DOHH2 (cell line): ENCODE results near the gene HOXB13.

Experiments
- H3F3A ChIP-seq: fragments of 200-600 bp; sonication (generic), shearing (Covaris generic); 2 replicates; pipeline ENCODE4 v1.6.0; 2016; ENCODE audit warnings: antibody characterized with exemption, mild to moderate bottlenecking; ENCODE audit not compliant: control insufficient read depth, insufficient read depth
- H3K27ac ChIP-seq: fragments of 200-600 bp; sonication (generic); 2 replicates; pipeline ENCODE4 v1.5.1; 2014; ENCODE audit warnings: low read depth, mild to moderate bottlenecking, low read length, moderate library complexity
- H3K27me3 ChIP-seq: fragments of 200-600 bp; sonication (generic); 2 replicates; pipeline ENCODE4 v1.6.1; 2014; ENCODE audit warnings: mild to moderate bottlenecking, low read length, mixed read lengths; ENCODE audit not compliant: control insufficient read depth
- H3K36me3 ChIP-seq: fragments of 200-600 bp; sonication (generic); 2 replicates; pipeline ENCODE4 v1.6.1; 2014; ENCODE audit warnings: mild to moderate bottlenecking, low read length, moderate library complexity, mixed read lengths; ENCODE audit not compliant: control insufficient read depth
- H3K4me1 ChIP-seq: fragments of 200-600 bp; sonication (generic); 2 replicates; pipeline ENCODE4 v1.6.1; 2014; ENCODE audit warnings: mild to moderate bottlenecking, low read length, mixed read lengths; ENCODE audit not compliant: control insufficient read depth
- H3K4me2 ChIP-seq: fragments of 200-600 bp; sonication (generic); 2 replicates; pipeline ENCODE4 v1.6.0; 2014; ENCODE audit warnings: mild to moderate bottlenecking, low read length, moderate library complexity
- H3K4me3 ChIP-seq: fragments of 200-600 bp; sonication (generic); 2 replicates; pipeline ENCODE4 v1.5.1; 2014; ENCODE audit warnings: mild to moderate bottlenecking, low read length, mixed read lengths
- H3K79me2 ChIP-seq: fragments of 200-600 bp; sonication (generic); 2 replicates; pipeline ENCODE4 v1.6.1; 2014; ENCODE audit warnings: mild to moderate bottlenecking, low read length, mixed read lengths; ENCODE audit not compliant: control insufficient read depth
- H3K9me2 ChIP-seq: fragments of 200-600 bp; sonication (generic); replicated peaks from 2 replicates; pipeline ENCODE4 v1.6.1; 2014; ENCODE audit warnings: mild to moderate bottlenecking, low read length, mixed read lengths; ENCODE audit not compliant: control insufficient read depth
- H3K9me3 ChIP-seq: fragments of 200-600 bp; sonication (generic); 2 replicates; pipeline ENCODE4 v1.6.1; 2014; ENCODE audit warnings: antibody characterized with exemption, low read length, mixed read lengths; ENCODE audit not compliant: control insufficient read depth, insufficient read depth
- H4K20me1 ChIP-seq: fragments of 200-600 bp; sonication (generic); 2 replicates; pipeline ENCODE4 v1.6.0; 2014; ENCODE audit warnings: low read depth, mild to moderate bottlenecking, antibody characterized with exemption, low read length, moderate library complexity; ENCODE audit not compliant: control insufficient read depth, insufficient read depth
- CTCF ChIP-seq: fragments of 200-600 bp; sonication (generic); IDR thresholded peaks from one replicate; pipeline ENCODE4 v1.5.1; 2014; ENCODE audit warnings: antibody characterized with exemption, mild to moderate bottlenecking, low read depth, low read length; ENCODE audit not compliant: poor library complexity, severe bottlenecking
- EZH2phosphoT487 ChIP-seq: fragments of 200-600 bp; sonication (generic); IDR thresholded peaks from 2 replicates; pipeline ENCODE4 v1.6.1; 2017; ENCODE audit warnings: borderline replicate concordance, mild to moderate bottlenecking, antibody characterized with exemption, low read length, moderate library complexity, mixed read lengths

HOXB13 gene

GRCh38 chr17:48715496-48716399 lies 12.8 kb downstream of the HOXB13 start:
- no peak overlapping the region for H3K4me3 ChIP-seq
- TF ChIP-seq EZH2phosphoT487 (no peak), CTCF (no peak)
- no peaks in the 10 kb centered on the region for H3F3A ChIP-seq
- H3K9me3 ChIP-seq: no peaks in the 10 kb centered on the region
- H3K9me2 ChIP-seq: no peaks in the 10 kb centered on the region
- H3K4me2 ChIP-seq: no peak overlapping the region
- H3K27ac ChIP-seq: no peak overlapping the region
- no peaks in the 10 kb centered on the region for H3K79me2 ChIP-seq
- H4K20me1 ChIP-seq: no peaks in the 10 kb centered on the region
- H3K4me1 ChIP-seq: no peaks in the 10 kb centered on the region
- H3K27me3 ChIP-seq: peaks cover 10% of the 10 kb centered on the region
- no peaks in the 10 kb centered on the region for H3K36me3 ChIP-seq

- H3K36me3 ChIP-seq: no peaks in the 10 kb centered on the region
- no peaks in the 10 kb centered on the region for H3K79me2 ChIP-seq
- H3K27me3 ChIP-seq: peaks cover 28% of the 10 kb centered on the region
- H3K9me3 ChIP-seq: no peaks in the 10 kb centered on the region
- H3K27ac ChIP-seq: no peak overlapping the region
- no peak for TF ChIP-seq EZH2phosphoT487
- TF ChIP-seq CTCF: no peak
- no peaks in the 10 kb centered on the region for H3K9me2 ChIP-seq
- H3F3A ChIP-seq: no peaks in the 10 kb centered on the region
- H3K4me2 ChIP-seq: no peak overlapping the region
- H3K4me1 ChIP-seq: no peaks in the 10 kb centered on the region
- H3K4me3 ChIP-seq: no peak overlapping the region
- H4K20me1 ChIP-seq: no peaks in the 10 kb centered on the region
Measured at GRCh38 chr17:48711128-48711527, 17.4 kb downstream of the HOXB13 start.

GRCh38 chr17:48704361-48705248 lies 23.9 kb downstream of the HOXB13 start:
- Histone ChIP-seq H4K20me1 (no peaks in the 10 kb centered on the region), H3K27ac (no peak overlapping the region), H3K9me3 (no peaks in the 10 kb centered on the region), H3K79me2 (no peaks in the 10 kb centered on the region), H3F3A (no peaks in the 10 kb centered on the region), H3K9me2 (no peaks in the 10 kb centered on the region), H3K27me3 (peaks cover 35% of the 10 kb centered on the region), H3K36me3 (no peaks in the 10 kb centered on the region), H3K4me3 (no peak overlapping the region), H3K4me1 (no peaks in the 10 kb centered on the region), H3K4me2 (no peak overlapping the region)
- TF ChIP-seq CTCF (no peak), EZH2phosphoT487 (no peak)
